ENCODE results near the gene MBD3.
A peak's percentile ranks its signal among the peaks of the same experiment; 100 is the strongest.

MBD3 gene

GRCh38 chr19:1618157-1619093 lies 25.8 kb upstream of the MBD3 start:
- DNase-seq = peak; percentile 47

DNA sequence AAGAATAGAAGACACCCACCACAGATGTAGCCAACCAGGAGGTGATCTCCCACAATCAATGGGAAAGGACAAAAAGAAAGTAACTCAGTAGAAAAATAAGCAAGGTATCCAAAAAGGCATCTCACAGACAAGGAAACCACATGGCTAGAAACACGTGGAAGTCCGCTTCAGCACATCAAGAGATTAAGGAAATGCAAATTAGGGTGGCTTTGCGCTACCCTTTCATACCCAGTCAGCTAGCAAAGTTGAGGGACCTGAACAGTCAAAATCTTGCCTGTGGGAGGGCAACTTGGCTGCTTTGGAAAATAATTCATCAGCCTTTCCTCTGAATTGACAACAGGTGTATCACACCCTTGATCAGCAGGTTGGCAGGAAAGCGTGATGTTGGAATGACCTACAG lies 24.2 kb upstream of the MBD3 start:
- peak; percentile 43 for DNase-seq

DNA sequence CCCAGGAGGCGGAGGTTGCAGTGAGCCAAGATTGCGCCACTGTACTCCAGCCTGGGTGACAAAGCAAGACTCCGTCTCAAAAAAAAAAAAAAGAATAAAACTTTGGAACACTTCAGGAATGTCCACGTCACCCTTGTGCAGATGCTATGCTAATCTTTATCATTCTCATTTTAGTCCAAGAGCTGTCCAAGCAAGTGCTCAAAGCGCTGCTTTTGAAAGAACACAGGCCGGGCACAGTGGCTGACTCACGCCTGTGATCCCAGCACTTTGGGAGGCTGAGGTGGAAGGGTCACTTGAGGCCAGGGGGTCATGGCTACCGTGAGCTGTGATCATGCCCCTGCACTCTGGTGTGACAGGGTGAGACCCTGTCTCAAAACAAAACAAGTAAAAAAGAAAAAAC lies 23.7 kb upstream of the MBD3 start:
- DNase-seq = no peak

DNA sequence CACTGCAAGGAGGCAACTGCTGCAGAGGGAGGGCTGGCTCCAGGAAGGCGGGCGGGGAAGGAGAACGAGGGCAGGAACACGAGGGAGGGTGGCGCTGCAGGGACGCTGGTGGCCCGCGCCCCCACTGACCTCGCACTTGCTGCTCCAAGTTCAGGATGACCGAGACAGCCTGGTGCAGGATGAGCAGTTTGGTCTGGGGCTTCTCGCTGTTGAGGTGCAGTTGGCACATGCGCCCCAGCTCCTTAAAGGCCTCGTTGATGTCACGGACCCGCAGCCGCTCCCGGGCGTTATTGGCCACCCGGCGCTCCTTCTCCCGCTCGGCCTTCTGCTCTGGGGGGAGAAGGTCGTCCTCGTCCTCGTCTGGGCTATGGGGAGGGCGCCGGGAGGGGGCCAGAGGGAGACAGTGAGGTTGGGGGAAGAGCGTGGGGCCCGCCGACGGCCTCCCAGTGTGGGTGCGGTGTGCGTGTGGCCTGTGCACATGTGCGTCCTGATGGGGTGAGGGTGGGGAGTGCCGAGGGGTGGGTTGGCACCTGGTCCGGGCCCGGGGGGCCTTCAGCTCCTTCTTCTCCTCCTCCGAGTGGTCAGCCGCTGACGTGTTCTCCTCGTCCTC lies 22.6 kb upstream of the MBD3 start:
- no peak for DNase-seq

- no peak for DNase-seq
Measured at GRCh38 chr19:1613808-1614570, 21.3 kb upstream of the MBD3 start.

GRCh38 chr19:1613146-1613545 lies 20.5 kb upstream of the MBD3 start:
- DNase-seq = no peak

GRCh38 chr19:1612114-1613086 lies 19.7 kb upstream of the MBD3 start:
- DNase-seq = no peak

GRCh38 chr19:1611353-1611752 lies 18.7 kb upstream of the MBD3 start:
- DNase-seq = no peak

DNA sequence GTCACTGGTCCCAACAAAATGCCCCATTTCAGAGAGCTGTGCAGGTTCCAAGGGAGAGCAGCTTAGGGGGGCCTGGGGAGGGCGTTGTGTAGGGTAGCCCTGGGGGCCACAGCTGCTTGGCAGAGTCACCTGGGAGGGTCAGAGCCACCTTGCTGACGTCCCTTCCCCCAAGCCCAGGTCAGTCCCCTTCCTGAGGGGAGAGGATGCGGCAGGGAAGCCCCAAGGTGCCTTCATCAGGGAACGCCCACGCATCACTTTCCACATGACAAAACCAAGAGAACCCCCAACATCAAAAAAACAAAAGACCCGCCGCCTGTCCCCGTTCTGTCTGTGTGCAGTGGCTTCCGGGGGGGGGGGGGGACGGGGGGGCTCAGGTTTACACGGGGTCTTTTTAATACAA lies 17.9 kb upstream of the MBD3 start:
- DNase-seq = no peak

GRCh38 chr19:1609680-1610474 lies 17.2 kb upstream of the MBD3 start:
- DNase-seq = no peak

GRCh38 chr19:1609103-1609396 lies 16.4 kb upstream of the MBD3 start:
- DNase-seq = peak; percentile 23

DNA sequence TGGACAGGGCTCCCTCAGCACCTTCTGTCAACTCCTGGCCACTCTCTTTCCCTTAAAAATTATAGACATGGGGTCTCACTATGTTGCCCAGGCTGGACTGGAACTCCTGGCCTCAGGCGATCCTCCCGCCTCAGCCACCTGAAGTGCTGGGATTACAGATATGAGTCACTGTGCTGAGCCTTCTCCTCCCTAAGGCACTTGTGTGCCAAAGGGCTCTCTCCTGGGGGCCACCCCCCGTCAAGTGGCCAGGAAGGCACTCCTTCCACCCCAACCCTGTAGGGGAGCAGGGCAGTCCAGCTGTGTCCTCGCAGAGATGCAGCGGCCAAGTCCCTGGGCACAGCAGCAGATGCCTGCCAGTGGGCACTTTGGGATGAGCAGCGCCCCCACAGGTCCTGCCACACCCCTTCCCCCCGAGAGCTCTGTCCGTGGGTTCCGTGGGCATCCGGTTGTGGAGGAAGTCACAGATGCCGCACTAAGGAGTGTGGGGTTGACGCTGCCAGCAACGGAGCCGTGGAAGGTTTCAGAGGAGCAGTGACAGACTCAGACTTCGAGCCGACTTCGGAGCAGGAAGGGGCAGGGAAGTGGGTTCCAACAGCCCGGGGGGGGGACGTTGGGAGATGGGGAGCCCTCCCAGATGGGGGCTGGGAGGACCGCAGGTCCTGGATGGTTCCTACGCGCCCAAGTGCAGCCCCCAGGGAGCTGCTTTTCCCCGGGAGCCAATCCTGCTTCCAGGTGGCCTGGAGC lies 15.9 kb upstream of the MBD3 start:
- peak; percentile 31 for DNase-seq

- no peak for DNase-seq
Measured at GRCh38 chr19:1606138-1606651, 13.5 kb upstream of the MBD3 start.

DNA sequence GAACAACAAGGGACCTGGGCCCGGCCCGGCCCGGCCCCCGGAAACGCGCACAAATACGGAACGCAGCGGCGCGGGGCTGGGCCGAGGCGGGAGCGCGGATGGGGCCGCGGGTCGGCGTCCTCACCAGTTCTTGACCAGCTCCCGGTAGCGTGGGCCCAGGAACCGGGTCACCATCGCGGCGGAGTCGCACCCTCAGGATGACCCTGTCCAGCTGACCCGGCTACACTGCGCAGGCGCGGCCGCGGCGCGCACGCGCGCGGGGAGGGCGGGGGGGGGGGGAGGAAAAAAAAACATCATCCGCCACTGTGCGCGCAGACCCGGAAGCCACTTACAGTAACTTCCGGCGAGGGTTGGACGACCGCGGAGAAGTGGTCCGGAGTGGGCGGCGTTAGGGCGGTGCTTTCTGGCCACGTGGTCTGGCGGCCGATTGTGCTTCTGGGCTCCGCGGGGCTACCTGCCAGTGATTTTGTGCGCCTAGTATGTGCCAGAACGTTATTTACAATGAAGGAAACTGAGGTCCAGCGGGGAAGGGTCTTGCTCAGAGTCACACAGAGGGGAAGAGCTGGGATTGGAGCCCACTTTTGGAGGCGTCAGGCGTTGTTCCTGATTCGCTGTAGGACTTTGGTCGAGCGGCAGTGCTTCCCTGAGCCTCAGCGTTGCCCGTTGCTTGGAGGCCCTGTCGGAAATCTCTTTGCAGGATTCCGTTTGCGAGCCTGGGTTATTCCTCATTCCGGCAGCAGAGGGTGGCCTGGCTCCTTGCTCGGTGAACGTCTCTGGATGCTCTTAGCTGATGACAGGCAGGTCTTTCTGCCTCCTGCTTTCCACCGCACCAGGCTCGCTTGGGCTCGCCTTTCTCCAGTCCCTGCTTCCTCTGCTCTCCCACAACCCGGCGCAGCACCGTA lies 12.8 kb upstream of the MBD3 start, which contains the start of gene UQCR11:
Gene UQCR11 (minus strand): TSS at position 227 of the 902 bp plus-strand sequence. CDS start 53 bp downstream, at position 174.
- DNase-seq = peak; percentile 96

DNA sequence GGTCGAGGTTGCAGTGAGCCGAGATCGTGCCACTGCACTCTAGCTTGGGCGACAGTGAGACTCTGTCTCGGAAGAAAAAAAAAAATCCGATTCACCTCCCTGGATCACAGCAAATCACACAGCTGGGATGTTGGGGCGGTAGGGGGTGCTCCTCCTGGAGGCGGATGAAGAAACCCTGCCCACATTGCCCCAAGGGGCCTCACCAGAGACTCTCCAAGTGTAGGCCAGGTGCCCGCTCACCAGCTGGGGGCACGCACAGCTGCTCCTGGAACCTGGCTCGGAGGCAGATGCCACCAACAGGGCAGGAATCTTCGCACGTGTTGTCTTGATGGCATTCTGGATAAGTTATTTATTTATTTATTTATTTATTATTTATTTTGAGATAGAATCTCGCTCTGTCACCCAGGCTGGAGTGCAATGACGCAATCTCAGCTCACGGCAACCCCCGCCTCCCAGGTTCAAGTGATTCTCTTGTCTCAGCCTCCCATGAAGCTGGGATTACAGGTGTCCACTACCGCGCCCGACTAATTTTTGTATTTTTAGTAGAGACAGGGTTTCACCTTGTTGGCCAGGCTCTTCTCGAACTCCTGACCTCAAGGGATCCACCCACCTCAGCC lies 9.5 kb upstream of the MBD3 start:
- no peak for DNase-seq

GRCh38 chr19:1601613-1602064 lies 9.0 kb upstream of the MBD3 start:
- peak; percentile 21 for DNase-seq

- no peak for DNase-seq
Measured at GRCh38 chr19:1599460-1599846, 6.8 kb upstream of the MBD3 start.

GRCh38 chr19:1598777-1599459 lies 6.3 kb upstream of the MBD3 start:
- DNase-seq = no peak

- DNase-seq = no peak
Measured at GRCh38 chr19:1593501-1593772, 772 bp upstream of the MBD3 start.
